Adrenal gland (tissue), 12 donors: ENCODE measurements around the gene SLC22A13. TPM values are rescaled to one million over a fixed set of nuclear protein-coding genes. Genes with fewer than 3 reads are reported as not detected.
A peak's percentile ranks its signal among the peaks of the same experiment; 100 is the strongest.
"Not testable (repeated sequence)": the region's sequence is repeated elsewhere in the genome, so short reads cannot be mapped to it uniquely, and the experiment has no call there.

Experiments used
- DNase-seq, 7 donors: peaks; one replicate each; pipeline ENCODE4 v3.0.0-alpha.2; 2019 to 2020
- H3K27ac ChIP-seq, 5 donors: fragments of 200-600 bp; sonication (generic) in 4 of 5; 1 replicate in 3 of 5; 2 replicates in 2 of 5; pipeline versions ENCODE4 v1.5.1 to v1.8.0; 2016 to 2020; ENCODE audit warnings: mild to moderate bottlenecking in 1 of 5
- H3K27me3 ChIP-seq: fragments of 200-600 bp; 2 replicates; pipeline ENCODE4 v1.8.0; 2021
- H3K36me3 ChIP-seq, 2 donors: fragments of 200-600 bp; replicated peaks in 1 of 2; 1 replicate in 1 of 2; 2 replicates in 1 of 2; pipeline versions ENCODE4 v1.5.1 to v1.8.0; 2018 to 2022
- H3K4me1 ChIP-seq, 2 donors: fragments of 200-600 bp; replicated peaks in 1 of 2; 1 replicate in 1 of 2; 2 replicates in 1 of 2; pipeline versions ENCODE4 v1.5.1 to v1.8.0; 2018 to 2021
- H3K4me3 ChIP-seq, 4 donors: fragments of 200-600 bp; sonication (generic) in 3 of 4; one replicate each; pipeline ENCODE4 v1.5.1; 2016 to 2018
- H3K9me3 ChIP-seq, 3 donors: fragments of 200-600 bp; sonication (generic) in 1 of 3; replicated peaks in 1 of 3; 1 replicate in 2 of 3; 2 replicates in 1 of 3; pipeline versions ENCODE4 v1.5.1 to v1.8.0; 2016 to 2021
- POLR2A ChIP-seq, 2 donors: fragments of 450-650 bp; IDR thresholded peaks; one replicate each; pipeline ENCODE4 v1.6.1; 2017; ENCODE audit warnings: antibody characterized with exemption in 2 of 2, mild to moderate bottlenecking in 2 of 2, moderate library complexity in 1 of 2
- WGBS, 4 donors: extraction: QIAGEN DNeasy Blood & Tissue Kit in 2 of 4; methylation state at CpG; one replicate each; pipeline versions ENCODE4 v1.1.5 to v1.1.7; 2013 to 2017; 5-methylcytosine and 5-hydroxymethylcytosine counted together
- intact Hi-C, 2 donors: fragments of 100-400 bp; cut with DNase I; formaldehyde crosslinking; loops; one replicate each; pipeline versions ENCODE4 v1.14.1 to v1.15.0; 2022 to 2023
- polyA plus RNA-seq, 3 donors: library from polyadenylated mRNA; stranded (reverse); fragments of 200-250 nt in 2 of 3; fragments of 350-450 nt in 1 of 3; fragmentation: Illumina TruSeq in 1 of 3; extraction: RNeasy Lipid Tissue Mini Kit (QIAGEN cat#74804) in 1 of 3; gene quantifications; one replicate each; pipeline ENCODE4 v1.2.3, GENCODE V29; 2013 to 2014
- total RNA-seq, 9 donors: library from RNA; depleted of rRNA in 4 of 9; stranded (reverse); fragments of >200 nt in 4 of 9; fragments of 120-200 nt in 1 of 9; fragmentation: NEBNext Ultra II Directional in 1 of 9; extraction: Animal tissue kit (Norgen Biotek cat#: 25700) in 1 of 9; gene quantifications; one replicate each; pipeline versions ENCODE4 v1.1.0 to v1.2.4, GENCODE V29; 2013 to 2023
- TF ChIP-seq, protein P1 (sequence below), 6 experiments: fragments of 450-650 bp in 4 of 6; fragments of 200-600 bp in 2 of 6; sonication (generic) in 1 of 6; IDR thresholded peaks; 1 replicate in 5 of 6; 2 replicates in 1 of 6; pipeline versions ENCODE4 v1.5.1 to v1.8.0; 2016 to 2021; ENCODE audit warnings: antibody characterized with exemption in 6 of 6, mild to moderate bottlenecking in 2 of 6, moderate library complexity in 1 of 6
- donor health status: healthy with polysubstance abuse.
- donor health status: Bipolar disorder and iron deficiency.
- donor health status: DM: yes; HTN: yes; CAD: no.
- donor health status: DM: no; HTN: no; CAD: no.
- donor health status: DM: no; HTN: no; CAD: no.
- donor health status: DM: yes; HTN: yes; CAD: no.

Gene SLC22A13
- total and polyA plus RNA-seq, 12 donors, result 0.06 to 0.42 (median 0.21) TPM; not detected in 6

DNA sequence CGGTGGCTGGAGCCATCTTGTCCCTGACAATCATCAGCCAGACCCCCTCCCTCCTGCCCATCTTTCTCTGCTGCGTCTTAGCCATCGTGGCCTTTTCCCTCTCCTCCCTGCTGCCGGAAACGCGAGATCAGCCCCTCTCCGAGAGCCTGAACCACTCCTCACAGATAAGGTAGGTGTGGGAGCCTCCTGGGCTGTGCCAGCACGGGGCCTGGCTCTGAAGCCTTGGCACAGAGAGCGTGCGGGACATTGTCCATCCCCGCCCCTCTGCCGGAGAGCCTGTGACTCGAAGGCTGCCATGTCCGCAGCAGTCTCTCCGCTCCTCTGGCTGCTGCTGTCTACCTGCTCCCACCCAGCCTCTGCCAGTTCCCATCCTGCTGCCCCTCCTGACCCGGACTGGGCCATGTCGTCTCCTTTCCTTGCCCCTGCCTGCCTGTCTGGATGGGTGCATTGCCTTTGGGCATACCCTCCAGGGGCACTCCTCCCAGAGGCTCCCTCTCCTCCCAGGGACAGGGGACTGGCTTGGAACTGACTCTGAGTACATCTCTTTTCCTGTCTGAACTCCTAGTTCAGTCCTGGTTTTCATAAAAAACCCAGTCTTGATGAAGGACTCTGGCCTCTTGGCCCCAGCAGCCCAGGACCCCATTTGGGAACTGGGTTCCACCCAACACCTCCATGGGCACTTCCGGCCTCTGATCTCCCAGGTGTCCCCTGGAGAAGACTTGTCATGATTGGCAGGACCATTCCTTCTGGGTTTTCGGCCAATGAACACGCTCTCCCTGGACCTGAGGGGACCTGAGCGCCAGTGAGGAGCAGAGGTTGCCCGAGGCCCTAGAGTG is 51.0 kb downstream of the SLC22A13 start:
- DNase-seq, result no peak
- intact Hi-C loops, result no loop called here
- TF ChIP-seq, protein P1, sequence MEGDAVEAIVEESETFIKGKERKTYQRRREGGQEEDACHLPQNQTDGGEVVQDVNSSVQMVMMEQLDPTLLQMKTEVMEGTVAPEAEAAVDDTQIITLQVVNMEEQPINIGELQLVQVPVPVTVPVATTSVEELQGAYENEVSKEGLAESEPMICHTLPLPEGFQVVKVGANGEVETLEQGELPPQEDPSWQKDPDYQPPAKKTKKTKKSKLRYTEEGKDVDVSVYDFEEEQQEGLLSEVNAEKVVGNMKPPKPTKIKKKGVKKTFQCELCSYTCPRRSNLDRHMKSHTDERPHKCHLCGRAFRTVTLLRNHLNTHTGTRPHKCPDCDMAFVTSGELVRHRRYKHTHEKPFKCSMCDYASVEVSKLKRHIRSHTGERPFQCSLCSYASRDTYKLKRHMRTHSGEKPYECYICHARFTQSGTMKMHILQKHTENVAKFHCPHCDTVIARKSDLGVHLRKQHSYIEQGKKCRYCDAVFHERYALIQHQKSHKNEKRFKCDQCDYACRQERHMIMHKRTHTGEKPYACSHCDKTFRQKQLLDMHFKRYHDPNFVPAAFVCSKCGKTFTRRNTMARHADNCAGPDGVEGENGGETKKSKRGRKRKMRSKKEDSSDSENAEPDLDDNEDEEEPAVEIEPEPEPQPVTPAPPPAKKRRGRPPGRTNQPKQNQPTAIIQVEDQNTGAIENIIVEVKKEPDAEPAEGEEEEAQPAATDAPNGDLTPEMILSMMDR (IDR thresholded peaks at IDR 0.05), result no peak
- TF ChIP-seq POLR2A (IDR thresholded peaks at IDR 0.05), result no peak
- Histone ChIP-seq H3K27me3 (no peaks in the 10 kb centered on the region), H3K27ac (no peak overlapping the region), H3K9me3 (no peaks in the 10 kb centered on the region), H3K36me3 (no peaks in the 10 kb centered on the region), H3K4me3 (no peak overlapping the region), H3K4me1 (no peaks in the 10 kb centered on the region)
- 87 to 93% (median 89%) methylated on average over 13 to 22 of the region's 22 CpGs for WGBS, 4 donors

DNA sequence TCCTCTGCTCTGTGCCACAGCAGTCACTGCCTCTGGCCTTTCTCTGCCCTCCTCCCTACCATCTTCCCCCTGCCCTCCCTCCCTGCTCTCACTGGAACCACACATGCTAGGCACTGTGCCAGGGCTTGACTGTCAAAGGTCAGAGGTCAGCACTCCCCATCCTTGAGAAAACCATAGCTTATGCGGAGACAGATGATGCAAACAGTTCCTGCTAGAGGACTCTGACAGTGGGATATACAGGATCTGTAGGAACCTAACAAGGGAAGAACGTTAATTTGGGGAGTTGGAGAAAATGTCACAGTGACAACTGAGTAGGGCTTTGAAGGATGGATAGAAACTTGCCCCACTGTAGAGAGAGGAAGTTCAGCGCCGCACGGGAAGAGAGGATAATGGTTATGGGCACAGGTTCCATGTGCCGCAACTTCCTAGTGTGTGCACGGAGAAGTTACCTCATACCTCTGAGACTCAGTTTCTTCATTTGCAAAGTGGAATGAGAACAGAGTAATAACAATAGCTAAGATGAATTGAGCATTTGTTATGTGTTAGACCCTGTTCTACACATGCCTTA is 51.7 kb downstream of the SLC22A13 start:
- Histone ChIP-seq H3K36me3 (no peaks in the 10 kb centered on the region), H3K4me1 (no peaks in the 10 kb centered on the region), H3K4me3 (no peak overlapping the region), H3K9me3 (no peaks in the 10 kb centered on the region), H3K27ac (no peak overlapping the region), H3K27me3 (no peaks in the 10 kb centered on the region)
- TF ChIP-seq POLR2A (IDR thresholded peaks at IDR 0.05), result no peak
- TF ChIP-seq, protein P1 (IDR thresholded peaks at IDR 0.05), result no peak
- intact Hi-C loops, result no loop called here
- WGBS, 4 donors, result 74 to 81% (median 76%) methylated on average over 7 of the region's 7 CpGs
- peak in 2 of 7 donors; percentile 31 to 36 for DNase-seq

DNA sequence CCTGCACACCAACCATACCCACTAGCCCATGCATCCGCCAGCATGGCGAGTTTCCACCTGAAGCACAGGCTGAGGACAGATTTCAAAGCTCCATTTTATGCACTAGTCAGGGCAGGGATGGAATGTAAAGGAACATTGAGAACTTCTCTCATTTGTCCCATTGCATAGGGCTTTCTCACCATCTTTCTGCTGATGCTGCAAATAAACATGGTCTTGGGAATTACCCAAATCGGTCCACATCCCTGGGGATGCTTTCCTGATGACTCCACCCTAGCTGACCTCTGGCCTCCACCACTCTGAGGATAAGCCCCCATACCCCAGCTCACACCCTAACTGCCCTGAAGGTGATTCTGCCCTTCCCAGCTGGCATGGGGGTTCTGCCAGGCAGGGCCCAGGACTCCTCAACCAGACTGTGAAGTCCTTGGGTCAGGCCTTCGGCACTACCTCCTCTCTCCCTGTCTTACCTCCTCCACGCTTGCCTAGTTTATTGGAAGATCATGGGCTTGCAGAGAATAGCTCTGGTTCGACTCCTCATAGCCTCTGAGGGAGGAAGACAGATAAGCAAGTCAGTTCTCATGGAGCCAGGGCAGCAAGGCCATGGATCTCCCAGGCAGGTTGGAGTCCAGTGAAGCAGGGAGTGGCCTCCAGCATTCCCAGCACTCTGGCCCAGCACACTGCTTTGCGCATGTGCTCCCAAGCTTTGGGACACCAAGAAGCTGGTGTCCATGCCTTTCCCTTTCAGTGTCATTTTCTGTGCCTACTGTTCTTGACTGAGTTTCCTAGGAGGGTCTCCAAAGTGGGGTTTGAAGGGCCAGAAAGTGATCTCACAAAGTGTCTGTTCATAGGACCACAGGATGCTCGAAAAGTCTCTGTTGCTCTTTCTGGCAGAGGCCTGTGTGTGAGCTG is 53.4 kb downstream of the SLC22A13 start:
- H3K27me3 ChIP-seq, result no peaks in the 10 kb centered on the region
- WGBS, 4 donors, result 88 to 93% (median 90%) methylated on average over 6 to 8 of the region's 8 CpGs
- TF ChIP-seq, protein P1 (IDR thresholded peaks at IDR 0.05), result no peak
- no peak for TF ChIP-seq POLR2A (IDR thresholded peaks at IDR 0.05)
- no peaks in the 10 kb centered on the region for H3K4me1 ChIP-seq
- H3K9me3 ChIP-seq, result no peaks in the 10 kb centered on the region
- no peak overlapping the region for H3K27ac ChIP-seq
- no peak overlapping the region for H3K4me3 ChIP-seq
- intact Hi-C loops, result no loop called here
- no peak for DNase-seq
- H3K36me3 ChIP-seq, result no peaks in the 10 kb centered on the region

DNA sequence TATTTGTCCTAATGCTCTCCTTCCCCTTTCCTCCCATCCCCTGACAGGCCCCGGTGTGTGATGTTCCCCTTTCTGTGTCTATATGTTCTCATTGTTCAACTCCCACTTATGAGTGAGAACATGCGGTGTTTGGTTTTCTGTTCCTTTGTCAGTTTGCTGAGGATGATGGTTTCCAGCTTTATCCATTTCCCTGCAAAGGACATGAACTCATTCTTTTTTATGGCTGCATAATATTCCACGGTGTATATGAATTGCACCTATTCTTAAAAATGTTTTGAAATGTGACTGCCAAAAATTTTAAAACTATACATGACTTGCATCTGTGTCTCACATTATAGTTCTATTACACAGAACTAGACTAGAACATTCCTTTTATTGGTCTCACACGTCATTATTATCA is 55.0 kb downstream of the SLC22A13 start:
- H3K4me1 ChIP-seq, intact Hi-C loops, H3K27ac ChIP-seq, H3K9me3 ChIP-seq, H3K36me3 ChIP-seq, DNase-seq, H3K4me3 ChIP-seq, H3K27me3 ChIP-seq: not testable (repeated sequence)
- 85 to 91% (median 87%) methylated on average over 4 of the region's 4 CpGs for WGBS, 4 donors
